ENCODE results near the gene MTUS2.

The MTUS2 gene

DNA sequence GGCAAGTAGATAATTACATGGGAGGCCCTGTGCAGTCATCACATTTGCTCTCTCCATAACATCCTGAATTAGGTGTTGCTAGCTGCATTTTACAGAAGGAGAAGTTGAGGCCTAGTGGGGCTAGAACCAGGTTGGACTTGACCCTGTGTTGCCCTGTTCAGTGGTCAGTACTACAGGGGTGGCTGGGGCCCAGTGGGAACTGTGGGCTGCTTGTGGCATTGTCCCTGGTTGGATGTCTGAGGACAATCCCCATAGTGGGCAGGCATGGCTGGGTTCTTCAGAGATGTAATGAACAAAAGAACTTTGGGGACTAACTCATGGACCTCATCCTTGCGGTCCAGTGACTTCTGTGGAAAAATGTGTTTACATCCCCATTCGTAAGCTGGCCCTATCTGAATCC, 38.9 kb downstream of the MTUS2 start:
- DNase-seq (ENCODE audit: low read depth in 2 of 2) = no peak

- no peak for DNase-seq (ENCODE audit: low read depth in 2 of 2)
These were observed 39.6 kb downstream of the MTUS2 start for GRCh38 chr13:28859717-28860116.

- no peak for DNase-seq (ENCODE audit: low read depth in 2 of 2)
These were observed 44.4 kb downstream of the MTUS2 start for GRCh38 chr13:28864544-28864943.

DNA sequence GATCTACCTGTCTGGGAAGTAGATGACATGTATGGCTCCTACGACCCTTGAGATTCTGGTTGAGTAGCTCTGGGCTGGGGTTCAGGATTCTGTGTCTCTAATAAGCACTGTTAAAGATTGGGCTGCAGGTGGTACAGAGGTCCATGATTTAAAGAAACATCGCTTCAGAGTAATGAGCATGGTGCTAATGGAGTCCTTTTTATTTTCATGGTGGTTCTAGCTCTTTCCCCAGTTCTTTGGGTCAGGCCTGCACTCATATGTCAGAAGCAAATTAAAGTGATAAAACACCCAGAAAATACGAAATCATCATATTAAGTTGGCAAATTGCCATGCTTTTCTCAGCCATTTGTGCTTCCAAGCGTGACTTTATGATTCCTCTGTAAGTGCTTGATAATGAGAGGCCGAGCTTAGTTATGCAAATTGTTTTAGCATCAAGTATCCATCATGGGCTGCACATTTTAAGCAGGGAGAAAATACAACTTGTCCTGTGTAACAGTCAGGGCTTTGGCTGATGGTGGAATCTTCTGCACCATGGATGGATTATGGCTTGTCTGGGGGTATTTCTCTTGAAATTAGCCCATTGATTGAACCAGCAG, 45.1 kb downstream of the MTUS2 start:
- no peak for DNase-seq (ENCODE audit: low read depth in 2 of 2)

- no peak for DNase-seq (ENCODE audit: low read depth in 2 of 2)
These were observed 45.8 kb downstream of the MTUS2 start for GRCh38 chr13:28865951-28866350.

DNA sequence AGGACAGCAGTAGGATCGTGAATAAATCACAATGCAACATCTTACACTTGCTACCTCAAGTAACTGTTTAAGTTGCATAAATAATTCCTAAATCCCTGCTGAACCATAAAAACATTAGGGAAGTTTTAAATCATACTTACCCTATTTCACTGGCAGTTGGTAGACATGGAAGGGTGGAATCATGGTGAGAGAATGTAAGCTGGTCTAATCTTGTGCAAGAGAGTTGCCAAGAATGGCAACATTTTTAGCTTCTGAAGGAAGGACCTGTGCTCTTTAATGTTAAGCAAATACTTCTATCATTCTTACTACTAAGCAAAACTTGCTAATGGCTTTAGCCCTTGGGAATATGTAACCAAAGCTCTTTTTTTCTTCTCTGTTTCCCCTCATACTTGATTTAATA, 46.8 kb downstream of the MTUS2 start:
- no peak for DNase-seq (ENCODE audit: low read depth in 2 of 2)

- no peak for DNase-seq (ENCODE audit: low read depth in 2 of 2)
These were observed 47.4 kb downstream of the MTUS2 start for GRCh38 chr13:28867564-28867963.

DNA sequence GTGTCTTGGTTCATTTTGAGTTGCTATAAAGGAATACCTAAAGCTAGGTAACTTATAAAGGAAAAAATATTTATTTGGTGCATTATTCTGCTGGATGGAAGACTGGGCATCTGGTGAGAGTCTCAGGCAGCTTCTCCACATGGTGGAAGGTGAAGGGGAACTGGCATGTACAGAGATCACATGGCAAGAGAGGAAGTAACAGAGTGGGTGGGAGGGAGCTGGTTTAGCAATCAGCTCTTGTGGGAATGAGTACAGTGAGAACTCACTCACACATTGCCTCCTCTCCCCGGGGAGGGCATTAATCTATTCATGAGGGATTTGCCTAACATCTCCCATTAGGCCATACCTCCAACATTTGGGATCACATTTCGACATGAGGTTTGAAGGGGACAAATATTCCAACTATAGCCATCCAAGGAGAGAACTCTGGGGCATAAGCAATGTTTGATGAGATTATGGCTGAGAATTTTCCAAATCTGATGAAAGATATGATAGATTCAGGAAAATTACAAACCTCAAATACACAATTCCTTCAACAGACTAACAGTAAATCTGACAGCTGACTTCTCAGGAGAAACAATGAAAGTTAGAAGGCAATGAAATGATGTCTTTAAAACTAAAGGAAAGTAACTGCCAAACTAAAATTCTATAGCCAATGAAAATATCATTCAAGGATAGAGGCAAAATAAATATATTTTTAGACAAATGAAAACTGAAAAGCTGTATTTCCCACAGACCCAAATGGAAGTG, 52.5 kb downstream of the MTUS2 start:
- no peak for DNase-seq (ENCODE audit: low read depth in 2 of 2)

- no peak for DNase-seq (ENCODE audit: low read depth in 2 of 2)
These were observed 55.9 kb downstream of the MTUS2 start for GRCh38 chr13:28875846-28876615.

GRCh38 chr13:28877408-28877807, 57.3 kb downstream of the MTUS2 start:
- no peak for DNase-seq (ENCODE audit: low read depth in 2 of 2)

DNA sequence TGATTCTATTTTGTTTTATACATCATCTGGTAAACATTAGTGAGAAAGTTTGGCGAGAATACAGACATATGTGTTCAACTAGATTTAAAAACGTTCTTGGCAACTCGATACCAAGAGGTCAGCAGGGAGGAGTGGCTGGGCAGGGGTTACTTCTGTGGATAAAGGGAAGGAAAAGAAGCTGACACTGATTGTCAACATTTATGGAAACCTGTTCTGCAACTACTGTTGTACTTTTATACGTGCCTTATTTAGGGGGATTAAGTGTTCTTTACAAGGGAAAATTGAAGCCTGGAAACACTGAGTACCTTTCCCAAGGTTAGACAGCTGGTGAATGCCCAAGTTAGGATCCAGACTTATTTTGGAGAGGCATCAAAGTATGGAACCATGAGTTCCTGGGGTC, 65.0 kb downstream of the MTUS2 start:
- DNase-seq (ENCODE audit: low read depth in 2 of 2) = no peak

- no peak for DNase-seq (ENCODE audit: low read depth in 2 of 2)
These were observed 69.1 kb downstream of the MTUS2 start for GRCh38 chr13:28889086-28889732.

DNA sequence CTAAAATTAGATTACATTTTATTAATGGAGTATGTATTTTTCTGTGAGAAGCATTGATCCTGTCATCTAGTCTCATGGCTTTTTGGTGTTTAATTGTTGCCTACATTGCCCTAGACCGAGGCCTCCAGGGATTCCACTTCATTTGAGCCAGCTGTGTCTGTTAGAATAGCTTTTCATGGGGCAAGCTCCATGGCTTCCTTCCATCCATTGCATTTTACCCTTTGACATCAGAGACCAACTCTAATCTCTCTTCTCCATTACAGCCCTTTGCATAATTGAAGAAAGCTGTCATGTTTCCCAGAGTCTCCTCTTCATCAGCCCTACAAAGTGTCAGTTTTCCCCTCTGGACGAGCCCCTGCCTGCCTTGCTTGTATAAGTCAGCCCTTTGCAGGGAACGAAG, 70.6 kb downstream of the MTUS2 start:
- DNase-seq (ENCODE audit: low read depth in 2 of 2) = no peak

DNA sequence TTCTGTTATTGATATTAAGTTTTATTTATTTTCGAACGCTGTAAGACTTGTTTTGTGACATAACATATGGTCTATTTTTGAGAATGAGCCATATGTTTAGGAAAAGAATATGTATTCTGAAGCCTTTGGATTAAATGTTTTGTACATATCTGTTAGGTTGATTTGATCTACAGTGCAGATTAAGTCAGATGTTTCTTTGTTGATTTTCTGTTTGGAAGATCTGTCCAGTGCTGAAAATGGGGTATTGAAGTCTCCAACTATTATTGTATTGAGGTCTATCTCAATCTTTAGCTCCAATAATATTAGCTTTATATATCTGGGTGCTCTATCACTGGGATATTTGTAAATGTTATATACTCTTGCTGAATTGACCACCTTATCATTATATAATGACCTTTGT, 97.9 kb downstream of the MTUS2 start:
- no peak for DNase-seq (ENCODE audit: low read depth in 2 of 2)

DNA sequence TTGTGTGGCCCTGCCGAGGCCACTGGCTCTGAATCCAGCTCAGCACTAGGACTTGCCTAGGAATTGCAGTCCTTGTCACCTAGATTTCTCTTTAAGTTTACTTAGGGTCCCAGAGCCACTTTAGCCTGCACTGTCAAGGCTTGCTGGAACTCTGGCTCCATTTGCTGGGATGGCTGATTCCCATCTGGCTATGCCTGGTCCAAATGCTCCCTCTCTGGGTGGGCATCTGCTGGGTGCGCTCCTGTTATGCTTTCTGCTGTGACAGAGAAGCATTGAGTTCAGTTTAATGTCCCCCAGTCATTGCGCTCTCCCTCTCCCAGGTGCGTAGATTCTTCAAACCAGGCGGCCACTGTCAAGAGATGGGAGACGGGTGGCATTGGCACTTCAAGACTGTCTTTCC, 102.2 kb downstream of the MTUS2 start:
- DNase-seq (ENCODE audit: low read depth in 2 of 2) = no peak

DNA sequence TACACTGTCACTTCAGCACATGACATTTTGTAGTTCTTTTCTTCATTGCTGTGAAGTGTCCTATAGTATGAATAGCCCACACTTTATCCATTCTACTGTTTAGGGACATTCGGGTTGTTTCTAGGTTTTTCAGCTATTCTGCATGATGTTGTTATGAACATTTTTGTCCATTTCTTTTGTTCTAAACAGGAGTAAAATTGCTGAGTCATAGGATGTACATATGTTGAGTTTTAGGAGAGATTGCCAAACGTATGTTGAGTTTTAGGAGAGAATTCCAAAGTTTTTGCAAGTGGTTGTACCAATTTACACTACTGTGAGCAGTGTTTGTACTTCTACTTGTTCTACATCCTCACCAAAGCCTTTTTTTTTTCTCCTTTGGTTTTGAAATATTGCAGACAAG, 115.0 kb downstream of the MTUS2 start:
- DNase-seq (ENCODE audit: low read depth in 2 of 2) = no peak

GRCh38 chr13:28942906-28943305, 122.8 kb downstream of the MTUS2 start:
- DNase-seq (ENCODE audit: low read depth in 2 of 2) = no peak

DNA sequence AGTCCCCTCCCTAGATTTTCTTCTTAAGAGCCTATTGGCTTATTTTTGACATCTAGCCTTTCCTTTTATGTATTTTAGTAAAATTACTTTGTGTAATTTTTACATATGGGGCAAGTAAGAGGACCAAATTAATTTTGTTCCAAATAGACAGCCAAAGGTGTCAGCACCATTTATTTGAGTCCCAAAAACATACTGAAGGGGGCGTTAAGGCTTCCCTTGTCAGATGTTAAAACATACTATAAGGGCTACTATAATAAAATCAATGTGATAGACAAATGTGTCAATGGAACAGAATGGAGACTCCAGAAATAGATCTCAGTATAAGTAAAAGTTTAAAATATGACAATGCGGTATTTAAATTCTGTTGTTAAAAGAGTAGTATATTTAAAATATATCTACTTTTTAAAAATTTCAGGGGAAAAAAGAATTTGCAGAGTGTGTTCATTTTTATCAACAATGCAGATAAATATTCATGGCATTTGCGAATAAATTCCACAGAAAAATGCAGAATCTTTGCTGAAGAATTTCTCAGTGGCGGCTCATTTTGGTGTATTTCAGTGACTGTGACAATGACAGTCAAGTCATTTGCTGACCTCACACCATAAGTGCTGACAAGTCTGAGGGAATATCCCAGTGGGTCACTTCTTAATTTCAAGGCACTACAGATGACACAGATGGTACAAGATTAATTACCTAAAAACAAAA, 133.7 kb downstream of the MTUS2 start:
- no peak for DNase-seq (ENCODE audit: low read depth in 2 of 2)

DNA sequence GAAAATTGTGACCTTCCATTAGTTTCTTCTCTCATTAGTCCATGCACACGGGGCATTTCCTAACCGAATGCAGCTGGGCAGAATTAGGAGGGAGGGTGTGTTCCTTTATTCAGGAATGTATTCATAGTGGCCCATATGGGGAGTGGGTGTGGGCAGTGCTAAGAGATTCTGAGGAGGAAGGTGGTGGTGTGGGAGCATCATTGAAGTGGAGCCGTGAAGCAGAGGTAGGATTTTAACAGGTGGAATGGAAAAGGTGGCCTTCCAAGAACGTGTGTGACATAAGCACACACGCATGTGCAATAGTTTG, 134.2 kb downstream of the MTUS2 start:
- no peak for DNase-seq (ENCODE audit: low read depth in 2 of 2)

- no peak for DNase-seq (ENCODE audit: low read depth in 2 of 2)
These were observed 134.7 kb downstream of the MTUS2 start for GRCh38 chr13:28954810-28955209.

GRCh38 chr13:28955264-28955966, 135.3 kb downstream of the MTUS2 start:
- no peak for DNase-seq (ENCODE audit: low read depth in 2 of 2)

All from stimulated activated CD8-positive, alpha-beta memory T cell treated with anti-CD3 and anti-CD28 coated beads, Interleukin-2, amount 100 ng/mL, for 48 hours (primary cell).